Mesenchymal stem cell (in vitro differentiated cells and primary cell): ENCODE data around the gene ABCE1. TPM values are rescaled to one million over a fixed set of nuclear protein-coding genes. Genes with fewer than 3 reads are reported as not detected.
A peak's percentile ranks its signal among the peaks of the same experiment; 100 is the strongest.

Experiments used
- DNase-seq: peaks from one replicate; pipeline ENCODE4 v3.0.0-alpha.2; 2013
- H2AFZ ChIP-seq: one replicate; pipeline ENCODE4 v1.6.1; 2013; ENCODE audit warnings: low read depth, mild to moderate bottlenecking, control low read depth, inconsistent platforms, low read length, moderate library complexity
- H2AK5ac ChIP-seq: 2 replicates; pipeline ENCODE4 v1.6.1; 2013; ENCODE audit warnings: low read length, moderate library complexity, mild to moderate bottlenecking, inconsistent platforms; ENCODE audit not compliant: severe bottlenecking
- H2BK120ac ChIP-seq: one replicate; pipeline ENCODE4 v1.6.1; 2013; ENCODE audit warnings: low read depth, mild to moderate bottlenecking, inconsistent platforms, low read length, moderate library complexity
- H2BK12ac ChIP-seq, 2 experiments: one replicate each; pipeline ENCODE4 v1.6.1; 2013; ENCODE audit warnings: inconsistent platforms in 2 of 2, low read length in 2 of 2, mild to moderate bottlenecking in 2 of 2, moderate library complexity in 2 of 2, control low read depth in 1 of 2
- H2BK15ac ChIP-seq: one replicate; pipeline ENCODE4 v1.6.1; 2013; ENCODE audit warnings: mild to moderate bottlenecking, low read depth, inconsistent platforms; ENCODE audit not compliant: poor library complexity, severe bottlenecking
- H2BK5ac ChIP-seq: 2 replicates; pipeline ENCODE4 v1.6.1; 2013; ENCODE audit warnings: low read depth, mild to moderate bottlenecking, low read length, control low read depth, inconsistent platforms; ENCODE audit not compliant: poor library complexity, severe bottlenecking
- H3K14ac ChIP-seq, 2 experiments: one replicate each; pipeline ENCODE4 v1.6.1; 2013; ENCODE audit warnings: inconsistent platforms in 2 of 2, low read length in 2 of 2, control low read depth in 1 of 2, mild to moderate bottlenecking in 1 of 2, moderate library complexity in 1 of 2
- H3K18ac ChIP-seq, 2 experiments: one replicate each; pipeline ENCODE4 v1.6.1; 2013; ENCODE audit warnings: inconsistent platforms in 2 of 2, low read length in 2 of 2, control low read depth in 1 of 2, low read depth in 1 of 2, mild to moderate bottlenecking in 1 of 2
- H3K23ac ChIP-seq, 2 experiments: one replicate each; pipeline ENCODE4 v1.6.1; 2013; ENCODE audit warnings: inconsistent platforms in 2 of 2, low read length in 2 of 2, mild to moderate bottlenecking in 2 of 2, moderate library complexity in 2 of 2, control low read depth in 1 of 2
- H3K27ac ChIP-seq: 2 replicates; pipeline ENCODE4 v1.5.1; 2013; ENCODE audit warnings: mild to moderate bottlenecking, moderate library complexity, low read length, control low read depth, inconsistent platforms; ENCODE audit not compliant: poor library complexity, severe bottlenecking
- H3K27me3 ChIP-seq, 2 experiments: 2 replicates each; pipeline versions ENCODE4 v1.6.1 to v1.7.0; 2013; ENCODE audit warnings: low read length in 2 of 2, mild to moderate bottlenecking in 2 of 2, moderate library complexity in 2 of 2, control low read depth in 1 of 2, inconsistent platforms in 1 of 2; ENCODE audit not compliant: control insufficient read depth in 1 of 2, insufficient read depth in 1 of 2
- H3K36me3 ChIP-seq, 2 experiments: 2 replicates each; pipeline versions ENCODE4 v1.6.1 to v1.7.0; 2013; ENCODE audit warnings: low read length in 2 of 2, control low read depth in 1 of 2, inconsistent platforms in 1 of 2, low read depth in 1 of 2, mild to moderate bottlenecking in 1 of 2; ENCODE audit not compliant: insufficient read depth in 2 of 2, control insufficient read depth in 1 of 2
- H3K4ac ChIP-seq, 2 experiments: one replicate each; pipeline ENCODE4 v1.6.1; 2013; ENCODE audit warnings: inconsistent platforms in 2 of 2, low read length in 2 of 2, mild to moderate bottlenecking in 2 of 2, moderate library complexity in 2 of 2, control low read depth in 1 of 2, low read depth in 1 of 2
- H3K4me1 ChIP-seq: 2 replicates; pipeline ENCODE4 v1.6.1; 2013; ENCODE audit warnings: low read depth, low read length, control low read depth; ENCODE audit not compliant: control insufficient read depth, insufficient read depth
- H3K4me2 ChIP-seq: 2 replicates; pipeline ENCODE4 v1.6.1; 2013; ENCODE audit warnings: low read length, mild to moderate bottlenecking, inconsistent platforms; ENCODE audit not compliant: poor library complexity, severe bottlenecking
- H3K4me3 ChIP-seq, 2 experiments: 2 replicates each; pipeline versions ENCODE4 v1.5.1 to v1.7.0; 2013; ENCODE audit warnings: low read length in 2 of 2, mild to moderate bottlenecking in 2 of 2, control low read depth in 1 of 2, low read depth in 1 of 2; ENCODE audit not compliant: insufficient read depth in 1 of 2
- H3K79me1 ChIP-seq: replicated peaks from 2 replicates; pipeline ENCODE4 v1.6.1; 2013; ENCODE audit warnings: mild to moderate bottlenecking, control low read depth, low read length, inconsistent platforms; ENCODE audit not compliant: poor library complexity, severe bottlenecking
- H3K9ac ChIP-seq: 2 replicates; pipeline ENCODE4 v1.7.0; 2013; ENCODE audit warnings: mild to moderate bottlenecking, low read length, moderate library complexity
- H3K9me3 ChIP-seq: 2 replicates; pipeline ENCODE4 v1.7.0; 2013; ENCODE audit warnings: mild to moderate bottlenecking, low read length; ENCODE audit not compliant: control insufficient read depth
- H4K8ac ChIP-seq: one replicate; pipeline ENCODE4 v1.6.1; 2013; ENCODE audit warnings: inconsistent platforms, mild to moderate bottlenecking, low read length, moderate library complexity
- H4K91ac ChIP-seq: one replicate; pipeline ENCODE4 v1.6.1; 2013; ENCODE audit warnings: mild to moderate bottlenecking, low read length, inconsistent platforms
- WGBS: methylation state at CpG from one replicate; pipeline ENCODE4 v1.1.7; 2013; ENCODE audit warnings: mixed read lengths; 5-methylcytosine and 5-hydroxymethylcytosine counted together
- small RNA-seq: library from polyadenylated mRNA; stranded (forward); fragments of <200 nt; extraction: miRNeasy Mini kit (QIAGEN cat#:217004); gene quantifications from one replicate; pipeline ENCODE3, GENCODE V24; 2013; ENCODE audit warnings: low read depth

The ABCE1 gene

GRCh38 chr4:145178740-145179280 lies 80.7 kb downstream of the ABCE1 start:
- Histone ChIP-seq H3K9ac (peak overlapping the region; percentile 94), H2BK12ac (no peak overlapping the region), H3K79me1 (peaks cover 5% of the 10 kb centered on the region), H3K23ac (no peak overlapping the region), H3K9me3 (no peaks in the 10 kb centered on the region), H3K4me2 (peak overlapping the region; percentile 83), H3K27me3 (no peaks in the 10 kb centered on the region), H3K14ac (no peak overlapping the region), H4K91ac (no peak overlapping the region), H2AFZ (no peak overlapping the region), H2BK120ac (no peak overlapping the region), H2BK5ac (no peak overlapping the region), H3K4me3 (peak overlapping the region in 1 of 2 experiments; percentile 89), H2BK15ac (no peak overlapping the region), H3K4ac (no peak overlapping the region), H3K27ac (peak overlapping the region; percentile 65), H3K36me3 (no peaks in the 10 kb centered on the region), H2AK5ac (no peak overlapping the region), H4K8ac (no peak overlapping the region), H3K4me1 (peaks cover 4% of the 10 kb centered on the region), H3K18ac (no peak overlapping the region)
- WGBS = 0% methylated on average over 2 of the region's 5 CpGs
- DNase-seq = peak; percentile 19

Small RNA genes lying within 50 kb of the gene (small RNA-seq; reads per million reads assigned to genes)
- not detected for gene RF00019
